GM12874 (cell line): ENCODE measurements around the gene KRT3.

ENCODE experiments used
- TF ChIP-seq, protein P1 (sequence below): IDR thresholded peaks from 2 replicates; pipeline ENCODE4 v1.5.1; 2011; ENCODE audit warnings: low read depth, mild to moderate bottlenecking, control low read depth, low read length, moderate library complexity; ENCODE audit not compliant: insufficient read depth

Gene KRT3

GRCh38 chr12:52811191-52812072 is 15.5 kb upstream of the KRT3 start:
- TF ChIP-seq, protein P1, sequence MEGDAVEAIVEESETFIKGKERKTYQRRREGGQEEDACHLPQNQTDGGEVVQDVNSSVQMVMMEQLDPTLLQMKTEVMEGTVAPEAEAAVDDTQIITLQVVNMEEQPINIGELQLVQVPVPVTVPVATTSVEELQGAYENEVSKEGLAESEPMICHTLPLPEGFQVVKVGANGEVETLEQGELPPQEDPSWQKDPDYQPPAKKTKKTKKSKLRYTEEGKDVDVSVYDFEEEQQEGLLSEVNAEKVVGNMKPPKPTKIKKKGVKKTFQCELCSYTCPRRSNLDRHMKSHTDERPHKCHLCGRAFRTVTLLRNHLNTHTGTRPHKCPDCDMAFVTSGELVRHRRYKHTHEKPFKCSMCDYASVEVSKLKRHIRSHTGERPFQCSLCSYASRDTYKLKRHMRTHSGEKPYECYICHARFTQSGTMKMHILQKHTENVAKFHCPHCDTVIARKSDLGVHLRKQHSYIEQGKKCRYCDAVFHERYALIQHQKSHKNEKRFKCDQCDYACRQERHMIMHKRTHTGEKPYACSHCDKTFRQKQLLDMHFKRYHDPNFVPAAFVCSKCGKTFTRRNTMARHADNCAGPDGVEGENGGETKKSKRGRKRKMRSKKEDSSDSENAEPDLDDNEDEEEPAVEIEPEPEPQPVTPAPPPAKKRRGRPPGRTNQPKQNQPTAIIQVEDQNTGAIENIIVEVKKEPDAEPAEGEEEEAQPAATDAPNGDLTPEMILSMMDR = no peak

- TF ChIP-seq, protein P1 = no peak
These were observed 14.6 kb upstream of the KRT3 start for GRCh38 chr12:52810554-52810953.

DNA sequence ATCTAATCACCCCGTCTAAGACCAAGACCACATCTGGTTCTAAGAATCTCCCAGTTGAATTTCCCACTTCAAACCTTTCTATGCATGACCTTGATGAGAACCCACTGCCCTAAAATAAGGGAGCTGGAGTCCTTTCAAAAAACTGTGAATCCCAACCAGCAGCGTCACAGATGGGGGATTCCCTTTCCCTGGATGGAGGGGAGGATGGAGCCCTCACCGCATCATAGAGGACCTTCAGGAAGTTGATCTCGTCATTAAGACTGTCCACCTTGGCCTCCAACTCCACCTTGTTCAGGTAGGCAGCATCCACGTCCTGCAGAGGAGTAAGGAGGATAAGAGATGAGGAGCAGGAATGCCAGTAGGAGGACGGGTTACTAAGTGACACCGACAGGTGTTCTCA is 13.2 kb upstream of the KRT3 start:
- TF ChIP-seq, protein P1 = no peak

GRCh38 chr12:52808573-52809160 is 12.8 kb upstream of the KRT3 start:
- TF ChIP-seq, protein P1 = no peak

DNA sequence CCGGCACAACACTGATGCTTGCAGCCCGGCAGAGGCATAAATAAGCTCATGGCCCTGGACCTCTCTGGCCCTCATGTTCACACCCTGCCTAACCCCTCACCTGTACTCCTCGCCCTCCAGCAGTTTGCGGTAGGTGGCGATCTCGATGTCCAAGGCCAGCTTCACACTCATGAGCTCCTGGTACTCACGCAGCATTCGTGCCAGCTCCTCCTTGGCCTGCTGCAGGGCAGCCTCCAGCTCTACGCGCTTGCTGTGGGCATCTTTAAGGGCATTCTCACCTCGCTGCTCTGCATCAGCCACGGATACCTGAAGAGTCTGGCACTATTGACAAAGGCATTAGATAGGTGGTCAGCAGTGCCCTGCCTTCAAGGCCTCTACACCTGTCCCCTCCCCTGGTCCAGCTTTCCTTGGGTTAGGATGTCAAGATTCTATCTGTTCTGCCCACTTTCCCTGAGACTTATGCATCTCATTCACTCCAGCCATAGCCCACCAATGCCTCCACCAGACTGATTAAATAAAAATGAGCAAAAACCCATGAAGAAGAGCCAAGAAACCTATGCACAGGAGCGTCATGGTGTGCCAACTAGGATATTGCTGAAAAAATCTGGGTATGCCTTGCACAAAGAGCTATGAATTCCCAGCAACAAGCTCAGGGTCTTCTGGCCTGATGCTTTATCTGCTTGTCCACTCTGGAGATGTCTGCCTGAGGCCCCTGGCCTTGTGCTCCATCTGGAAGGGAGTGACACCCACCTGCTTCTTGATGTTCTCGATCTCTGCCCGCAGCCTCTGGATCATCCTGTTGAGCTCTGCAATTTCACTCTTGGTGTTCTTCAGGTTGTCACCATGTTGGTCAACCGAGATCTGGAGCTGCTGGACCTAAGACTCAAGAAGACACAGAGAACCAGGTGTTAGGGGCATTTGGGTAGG is 11.9 kb upstream of the KRT3 start:
- TF ChIP-seq, protein P1 = no peak

GRCh38 chr12:52806821-52807543 is 11.1 kb upstream of the KRT3 start:
- TF ChIP-seq, protein P1 = no peak
